Esophagus mucosa (tissue), 1 donor: ENCODE results near the gene RPL13. TPM values are rescaled to one million over a fixed set of nuclear protein-coding genes. Genes with fewer than 3 reads are reported as not detected.
"Not testable (repeated sequence)": the region's sequence is repeated elsewhere in the genome, so short reads cannot be mapped to it uniquely, and the experiment has no call there.

Experiments
- ATAC-seq: fragments of 200-7000 bp; cut with Tn5 transposase; one replicate; pipeline ENCODE4 v1.9.1; 2020
- total RNA-seq: library from RNA; stranded (reverse); gene quantifications from one replicate; pipeline ENCODE4 v1.2.4, GENCODE V29; 2023
- donor health status: DM: yes; HTN: yes; CAD: no.

The RPL13 gene
- total RNA-seq, 1 donor from 2014 or later, result 2,146 TPM

DNA sequence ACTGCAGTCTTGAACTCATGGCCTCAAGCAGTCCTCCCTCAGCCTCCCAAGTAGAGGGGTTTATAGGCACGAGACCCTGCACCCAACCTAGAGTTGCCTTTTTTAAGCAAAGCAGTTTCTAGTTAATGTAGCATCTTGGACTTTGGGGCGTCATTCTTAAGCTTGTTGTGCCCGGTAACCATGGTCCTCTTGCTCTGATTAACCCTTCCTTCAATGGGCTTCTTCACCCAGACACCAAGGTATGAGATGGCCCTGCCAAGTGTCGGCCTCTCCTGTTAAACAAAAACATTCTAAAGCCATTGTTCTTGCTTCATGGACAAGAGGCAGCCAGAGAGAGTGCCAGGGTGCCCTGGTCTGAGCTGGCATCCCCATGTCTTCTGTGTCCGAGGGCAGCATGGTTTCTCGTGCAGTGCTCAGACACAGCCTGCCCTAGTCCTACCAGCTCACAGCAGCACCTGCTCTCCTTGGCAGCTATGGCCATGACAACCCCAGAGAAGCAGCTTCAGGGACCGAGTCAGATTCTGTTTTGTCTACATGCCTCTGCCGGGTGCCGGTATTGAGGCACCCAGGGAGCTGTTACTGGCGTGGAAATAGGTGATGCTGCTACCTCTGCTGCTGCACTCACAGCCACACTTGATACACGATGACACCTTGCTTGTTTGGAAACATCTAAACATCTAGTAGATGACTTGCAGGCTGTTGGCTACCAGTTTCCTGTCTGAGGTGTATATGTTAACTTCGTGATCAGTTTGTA lies 3.3 kb downstream of the RPL13 start:
- ATAC-seq, result no peak

DNA sequence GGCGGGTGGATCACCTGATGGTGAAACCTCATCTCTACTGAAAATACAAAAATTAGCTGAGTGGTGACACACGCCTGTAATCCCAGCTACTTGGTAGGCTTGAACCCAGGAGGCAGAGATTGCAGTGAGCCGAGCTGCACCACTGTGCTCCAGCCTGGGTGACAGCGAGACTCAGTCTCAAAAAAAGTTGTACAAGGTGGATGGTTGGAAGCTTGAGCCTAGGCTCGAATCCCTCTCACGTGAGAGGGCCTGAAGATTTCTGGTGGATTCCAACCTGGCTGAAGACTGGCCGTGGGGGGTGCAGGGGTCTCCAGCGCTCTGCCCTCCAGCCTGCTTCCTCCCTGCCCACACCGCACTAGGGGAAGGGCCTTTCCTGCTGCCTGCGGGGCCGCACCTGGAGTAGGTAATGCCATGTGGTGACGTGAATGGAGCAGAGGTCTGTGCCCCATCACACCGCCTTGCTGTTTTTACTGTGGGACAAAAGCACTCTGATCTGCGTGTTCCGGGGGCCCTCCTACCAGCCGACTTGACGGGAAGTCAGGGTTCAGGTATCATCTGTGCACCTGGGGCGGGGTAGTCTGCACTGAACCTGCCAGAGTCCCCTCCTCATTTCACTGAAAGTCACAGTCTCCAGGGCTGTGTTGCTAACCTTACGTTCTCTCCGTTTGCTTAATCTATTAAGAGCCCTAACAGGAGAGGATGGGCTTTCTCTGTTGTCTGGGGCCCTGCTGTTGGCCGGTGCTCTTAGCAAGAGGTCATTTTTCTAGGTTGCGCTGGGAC lies 4.2 kb downstream of the RPL13 start:
- ATAC-seq, result no peak

DNA sequence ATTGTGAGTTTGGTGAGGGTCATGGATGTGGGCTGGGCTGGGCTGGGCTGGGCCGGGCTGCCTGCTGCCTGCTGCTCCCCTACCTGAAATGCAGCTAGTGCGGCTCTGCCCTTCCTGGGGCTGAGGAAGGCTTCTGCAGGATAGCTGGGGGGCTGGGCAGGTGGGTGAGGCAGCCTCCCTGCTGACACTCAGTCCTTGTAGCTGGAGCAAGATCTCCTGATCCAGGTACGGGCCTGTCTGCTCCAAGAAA lies 4.7 kb downstream of the RPL13 start:
- ATAC-seq, result peak; percentile 32

DNA sequence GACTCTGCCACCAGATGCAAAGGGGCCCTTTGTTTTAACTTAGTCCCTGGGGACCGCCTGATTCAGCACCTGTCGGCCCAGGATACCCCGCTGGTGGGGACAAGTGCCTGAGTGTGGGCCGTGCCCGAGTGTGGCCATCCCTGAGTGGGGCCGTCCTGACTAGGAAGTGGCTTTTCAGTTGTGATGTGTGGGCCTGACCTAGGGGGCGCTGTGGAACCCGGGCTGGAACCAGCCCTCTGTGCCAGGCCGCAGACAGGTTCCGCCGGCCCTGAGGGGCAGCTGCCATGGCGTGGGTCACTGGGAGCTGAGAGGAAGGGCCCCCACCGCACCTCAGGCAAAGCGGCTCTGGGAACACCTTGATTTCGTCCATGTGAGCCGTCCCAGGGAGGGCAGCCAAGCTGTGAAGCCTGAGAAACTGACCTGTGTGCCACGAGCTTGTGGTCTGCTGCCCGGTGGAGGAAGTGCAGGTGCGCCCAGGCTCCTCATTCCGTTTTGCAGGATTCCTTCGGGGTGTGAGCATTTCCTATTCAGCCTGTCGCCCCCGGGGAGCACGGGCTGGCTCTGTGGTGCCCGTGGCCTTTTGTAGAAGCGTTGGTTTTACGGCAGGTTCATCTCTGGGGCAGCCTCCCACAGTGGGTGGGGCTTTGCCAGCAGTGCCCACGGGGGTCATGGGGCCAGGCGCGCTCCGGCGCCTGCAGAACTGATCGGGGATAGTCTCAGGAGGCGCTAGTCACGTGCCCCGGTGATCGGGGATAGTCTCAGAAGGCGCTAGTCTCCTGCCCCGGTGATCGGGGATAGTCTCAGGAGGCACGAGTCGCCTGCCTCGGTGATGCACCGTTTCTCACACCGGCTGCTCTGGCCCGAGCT lies 5.3 kb downstream of the RPL13 start:
- ATAC-seq, result peak; percentile 35

DNA sequence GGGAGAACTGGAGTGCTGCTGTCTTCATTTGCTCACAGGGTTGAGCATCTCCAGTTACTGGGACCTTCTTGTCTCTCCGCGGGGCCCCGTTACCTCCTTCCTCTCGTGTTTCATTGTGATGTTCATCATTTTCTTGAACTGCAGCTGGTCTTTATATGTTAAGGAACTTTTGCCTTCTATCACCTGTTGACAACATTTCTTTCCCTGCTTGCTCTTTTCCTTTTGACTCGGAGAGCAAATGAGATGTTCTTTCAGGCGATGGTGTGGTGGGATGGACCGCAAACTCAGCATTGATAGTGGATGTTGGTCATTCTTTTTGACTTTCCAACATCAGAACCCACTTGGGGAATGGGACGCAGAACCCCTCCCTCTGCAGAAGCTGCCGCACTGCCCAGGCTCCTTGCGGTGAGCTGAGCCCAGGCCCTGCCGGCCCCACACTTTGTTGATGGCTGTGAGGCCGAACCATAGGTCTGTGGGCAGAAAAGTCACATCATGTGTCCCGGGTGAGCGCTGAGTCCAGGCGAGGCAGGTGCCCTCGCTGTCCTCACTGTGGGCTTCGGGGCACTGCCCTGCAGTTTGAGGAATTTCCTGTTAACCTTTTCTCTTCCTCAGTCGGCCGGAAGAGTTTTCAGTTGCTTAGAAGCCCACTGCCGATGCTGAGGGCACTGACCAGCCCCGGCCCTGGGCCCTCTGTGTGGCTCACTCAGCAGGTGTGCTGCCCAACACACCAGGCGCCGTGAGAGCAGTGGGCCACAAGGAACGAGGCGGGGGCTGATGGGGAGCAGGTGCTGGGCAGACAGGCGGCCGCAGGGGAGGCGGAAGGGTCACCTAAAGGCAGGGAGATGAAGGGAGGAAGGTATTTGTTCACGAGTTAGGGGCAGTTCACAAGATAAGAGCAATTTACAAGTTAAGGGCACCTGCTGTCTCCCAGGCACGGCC lies 7.4 kb downstream of the RPL13 start:
- no peak for ATAC-seq

DNA sequence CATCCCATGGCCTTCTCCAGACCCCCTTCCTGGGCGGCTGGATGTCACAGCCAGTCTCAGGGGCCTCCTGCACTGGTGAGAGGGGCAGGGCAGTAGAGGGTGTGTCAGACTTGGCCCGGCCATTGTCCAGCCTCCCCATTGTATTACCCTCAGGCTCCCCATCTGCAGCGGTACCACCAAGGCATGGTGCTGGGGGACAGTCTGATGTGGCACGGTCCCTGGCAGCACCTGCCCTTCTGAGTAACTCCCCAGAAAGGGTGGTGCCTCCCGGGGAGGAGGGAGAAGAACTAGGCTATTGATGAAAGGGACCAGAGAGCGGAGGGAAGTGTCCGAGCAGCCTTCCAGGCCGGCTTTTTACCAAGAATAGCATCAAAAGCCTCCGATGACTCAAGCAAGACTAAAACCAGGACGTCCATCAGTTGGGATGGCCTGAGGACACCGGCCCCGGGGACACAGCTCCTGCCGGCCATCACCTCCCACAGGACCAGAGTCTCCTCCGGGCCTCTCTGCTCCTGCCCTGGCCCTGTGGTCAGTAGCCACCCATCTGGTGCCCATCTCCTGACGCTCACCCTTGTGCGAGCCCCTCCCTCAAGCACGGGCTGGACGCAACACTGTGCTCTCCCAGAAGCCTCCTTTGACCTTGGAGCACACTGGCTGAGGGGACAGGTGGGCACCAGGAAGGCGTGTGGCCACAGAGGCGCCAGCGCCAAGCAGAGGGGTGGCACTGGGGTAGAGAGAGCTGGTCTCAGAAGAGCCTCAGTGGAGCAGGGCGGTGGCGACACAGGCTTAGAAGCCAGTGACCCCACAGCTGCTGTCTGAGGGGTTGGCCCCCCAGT lies 9.2 kb downstream of the RPL13 start:
- ATAC-seq, result no peak

DNA sequence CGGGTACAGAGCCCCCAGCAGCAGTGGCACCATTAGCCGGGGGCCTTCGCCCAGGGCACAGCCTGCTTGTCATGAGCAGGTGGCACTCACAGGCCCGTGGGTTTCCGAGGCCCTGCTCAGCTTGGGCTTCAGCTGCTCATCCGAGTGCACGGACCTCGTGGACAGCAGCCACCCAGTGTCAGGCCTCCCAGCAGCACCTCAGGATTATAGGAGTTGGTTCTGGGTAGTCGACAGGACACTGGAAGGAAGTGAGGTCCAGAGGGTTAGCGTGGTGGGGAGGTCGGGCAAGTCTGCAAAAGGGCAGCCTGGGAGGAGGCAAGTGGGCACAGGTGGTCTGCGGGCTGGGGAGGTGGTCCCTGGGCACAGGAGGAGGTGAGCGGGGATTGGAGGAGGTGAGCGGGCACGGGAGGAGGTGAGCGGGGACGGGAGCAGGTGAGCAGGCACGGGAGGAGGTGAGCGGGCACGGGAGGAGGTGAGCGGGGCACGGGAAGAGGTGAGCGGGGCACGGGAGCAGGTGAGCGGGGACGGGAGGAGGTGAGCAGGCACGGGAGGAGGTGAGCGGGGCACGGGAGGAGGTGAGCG lies 10.0 kb downstream of the RPL13 start:
- no peak for ATAC-seq

DNA sequence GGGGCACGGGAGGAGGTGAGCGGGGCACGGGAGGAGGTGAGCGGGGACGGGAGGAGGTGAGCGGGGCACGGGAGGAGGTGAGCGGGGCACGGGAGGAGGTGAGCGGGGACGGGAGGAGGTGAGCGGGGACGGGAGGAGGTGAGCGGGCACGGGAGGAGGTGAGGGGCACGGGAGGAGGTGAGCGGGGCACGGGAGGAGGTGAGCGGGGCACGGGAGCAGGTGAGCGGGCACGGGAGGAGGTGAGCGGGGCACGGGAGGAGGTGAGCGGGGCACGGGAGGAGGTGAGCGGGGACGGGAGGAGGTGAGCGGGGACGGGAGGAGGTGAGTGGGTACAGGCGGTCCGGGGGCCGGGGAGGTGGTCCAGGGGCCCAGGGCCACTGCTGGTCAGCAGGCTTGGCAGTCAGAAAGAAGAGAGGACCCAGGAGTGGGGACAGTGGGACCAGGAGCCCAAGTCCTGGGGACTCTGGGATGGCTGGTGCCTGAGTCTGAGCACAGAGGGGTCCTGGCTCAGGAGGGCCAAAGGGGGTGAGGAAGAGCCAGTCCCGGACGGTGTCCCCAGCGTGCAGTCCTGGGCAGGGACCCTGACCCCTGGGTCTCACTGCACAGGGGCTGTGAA lies 10.6 kb downstream of the RPL13 start:
- not testable (repeated sequence) for ATAC-seq

DNA sequence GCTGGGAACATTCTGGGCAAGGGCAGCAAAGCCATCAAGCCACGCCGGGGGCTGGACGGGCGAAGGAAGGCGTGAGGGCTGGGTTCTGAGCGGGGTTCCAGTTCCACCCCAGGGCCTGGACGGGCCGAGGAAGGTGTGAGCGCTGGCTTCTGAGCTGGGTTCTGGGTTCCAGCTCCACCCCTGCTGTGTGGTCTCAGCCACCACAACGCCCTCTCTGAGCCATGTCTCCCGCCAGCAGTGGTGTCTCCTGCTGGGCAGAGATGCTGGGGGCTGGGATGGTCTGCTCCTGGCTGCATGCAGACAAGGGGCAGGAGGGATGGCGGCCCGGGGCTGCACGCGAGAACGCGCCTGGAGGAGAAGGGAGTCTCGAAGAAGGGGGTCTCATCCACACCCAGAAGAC lies 11.2 kb downstream of the RPL13 start:
- ATAC-seq, result no peak

DNA sequence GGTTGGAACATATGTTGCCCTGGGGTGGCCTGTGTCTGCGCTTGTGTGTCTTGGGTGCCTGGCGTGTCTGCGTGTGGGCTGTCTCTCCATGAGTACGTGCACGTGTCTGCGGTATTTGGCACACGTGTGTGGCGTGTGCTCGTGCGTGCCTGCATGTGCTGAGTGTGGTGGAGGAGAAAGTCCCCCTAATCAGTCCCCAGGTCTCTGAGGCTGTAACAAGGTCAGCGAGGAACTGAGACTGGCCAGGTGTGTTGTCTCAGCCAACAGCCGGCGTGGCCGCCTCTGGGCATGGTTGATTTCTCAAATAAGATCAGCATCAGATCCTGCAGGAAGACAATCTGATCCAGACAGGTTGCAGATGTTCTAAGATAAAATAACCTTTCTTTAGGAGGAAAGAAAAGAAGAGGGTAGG lies 11.6 kb downstream of the RPL13 start:
- no peak for ATAC-seq

DNA sequence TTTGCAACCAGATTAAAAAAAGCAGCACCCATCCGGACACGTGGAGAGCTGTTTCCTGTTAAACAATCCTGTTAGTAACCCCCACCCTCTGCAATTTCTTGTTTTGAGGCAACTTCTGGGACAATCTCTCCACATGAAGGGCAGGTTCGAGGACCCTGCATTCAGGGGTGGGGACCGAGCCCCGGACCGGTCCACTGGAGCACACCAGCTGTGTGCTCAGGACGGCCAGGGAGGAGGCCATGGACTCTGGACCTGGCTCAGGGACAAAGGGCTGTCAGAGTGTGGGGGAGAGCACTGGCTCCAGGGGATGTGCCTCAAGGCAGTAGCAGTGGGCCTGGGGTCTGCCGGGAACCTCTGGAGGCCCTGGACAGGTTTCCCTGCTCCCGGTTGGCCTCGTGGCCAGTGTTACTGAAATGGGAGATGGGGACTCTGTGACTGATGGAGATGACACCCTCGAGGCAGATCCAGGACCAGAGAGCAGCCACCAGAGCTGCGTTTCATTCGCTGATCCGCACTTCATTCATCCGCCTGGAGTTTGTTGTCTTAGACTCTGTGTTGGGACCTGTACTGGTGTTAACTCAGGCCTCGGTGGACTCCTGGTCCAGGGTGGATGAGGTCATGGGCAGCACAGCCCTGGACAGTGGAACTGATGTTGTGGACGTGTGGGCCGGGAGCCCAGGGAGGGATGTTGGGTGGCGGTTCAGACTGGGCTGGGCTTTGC lies 12.2 kb downstream of the RPL13 start:
- no peak for ATAC-seq

DNA sequence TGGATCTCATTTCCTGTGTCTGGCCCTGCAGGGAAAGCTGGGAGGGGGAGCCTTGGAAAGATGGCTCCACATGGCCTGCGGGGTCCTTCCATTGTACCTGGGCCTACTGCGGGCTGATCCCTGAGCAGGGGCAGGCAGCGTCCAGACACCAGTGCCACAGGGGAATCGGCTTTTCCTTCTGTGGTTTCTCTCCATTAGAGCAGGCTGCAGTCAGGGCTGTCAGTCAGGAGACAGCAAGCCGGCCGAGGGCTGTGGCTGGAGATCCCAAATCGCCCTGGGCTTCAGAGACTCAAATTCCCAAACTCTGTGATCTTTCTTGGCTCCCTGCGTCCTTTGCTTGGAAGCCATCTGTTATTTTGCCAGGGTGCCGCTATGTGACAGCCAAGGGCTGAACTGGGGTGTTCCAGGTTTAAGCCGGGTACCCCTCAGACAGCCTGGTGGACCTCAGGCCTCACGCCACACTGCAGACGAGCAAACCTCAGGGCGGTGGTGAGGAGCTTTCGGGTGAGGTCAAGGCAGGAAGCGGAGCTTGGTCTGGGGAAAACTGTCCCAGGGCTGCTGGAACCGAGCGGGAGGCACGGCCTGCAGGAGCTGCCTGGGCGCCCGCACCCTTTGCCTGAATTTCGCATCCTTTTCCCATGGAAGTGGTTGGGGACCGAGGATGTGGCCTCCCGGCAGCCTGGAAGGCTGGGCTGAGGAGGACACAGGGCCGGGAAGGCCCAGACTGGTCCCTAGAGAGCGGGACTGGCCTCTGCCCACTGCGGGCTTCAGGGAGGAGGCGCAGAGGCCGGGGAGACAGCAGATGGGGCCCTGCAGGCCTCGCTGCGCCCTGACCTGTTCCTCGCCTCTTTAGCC lies 13.6 kb downstream of the RPL13 start:
- no peak for ATAC-seq

DNA sequence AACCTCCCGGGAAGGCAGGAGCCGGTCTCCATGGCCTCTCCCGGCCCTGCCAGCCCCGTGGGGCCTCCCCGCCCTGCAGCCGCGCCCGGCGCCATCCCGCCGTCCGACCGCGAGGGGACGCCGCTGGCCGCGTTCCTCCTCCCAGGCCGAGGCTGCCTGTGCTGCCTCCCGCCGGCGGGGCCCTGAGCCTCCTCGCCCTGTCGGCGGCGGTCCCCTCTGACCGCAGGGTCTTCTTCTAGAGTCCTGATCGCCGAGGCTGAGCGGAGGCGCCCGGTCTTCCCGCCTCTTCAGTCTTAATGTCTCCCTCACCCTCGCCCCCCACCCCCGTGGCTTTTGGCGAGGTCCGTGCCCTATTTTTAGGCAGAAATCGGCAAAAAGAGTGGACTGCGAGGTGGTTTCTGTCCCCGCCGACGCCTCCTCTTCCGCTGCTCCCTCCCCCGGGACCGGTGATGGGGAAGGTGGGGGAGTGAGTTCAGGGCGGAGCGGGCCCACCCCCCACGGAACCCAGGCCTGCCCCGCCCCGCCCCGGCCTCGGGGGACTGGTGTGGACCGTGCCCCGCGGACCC lies 14.3 kb downstream of the RPL13 start:
- ATAC-seq, result peak; percentile 73

DNA sequence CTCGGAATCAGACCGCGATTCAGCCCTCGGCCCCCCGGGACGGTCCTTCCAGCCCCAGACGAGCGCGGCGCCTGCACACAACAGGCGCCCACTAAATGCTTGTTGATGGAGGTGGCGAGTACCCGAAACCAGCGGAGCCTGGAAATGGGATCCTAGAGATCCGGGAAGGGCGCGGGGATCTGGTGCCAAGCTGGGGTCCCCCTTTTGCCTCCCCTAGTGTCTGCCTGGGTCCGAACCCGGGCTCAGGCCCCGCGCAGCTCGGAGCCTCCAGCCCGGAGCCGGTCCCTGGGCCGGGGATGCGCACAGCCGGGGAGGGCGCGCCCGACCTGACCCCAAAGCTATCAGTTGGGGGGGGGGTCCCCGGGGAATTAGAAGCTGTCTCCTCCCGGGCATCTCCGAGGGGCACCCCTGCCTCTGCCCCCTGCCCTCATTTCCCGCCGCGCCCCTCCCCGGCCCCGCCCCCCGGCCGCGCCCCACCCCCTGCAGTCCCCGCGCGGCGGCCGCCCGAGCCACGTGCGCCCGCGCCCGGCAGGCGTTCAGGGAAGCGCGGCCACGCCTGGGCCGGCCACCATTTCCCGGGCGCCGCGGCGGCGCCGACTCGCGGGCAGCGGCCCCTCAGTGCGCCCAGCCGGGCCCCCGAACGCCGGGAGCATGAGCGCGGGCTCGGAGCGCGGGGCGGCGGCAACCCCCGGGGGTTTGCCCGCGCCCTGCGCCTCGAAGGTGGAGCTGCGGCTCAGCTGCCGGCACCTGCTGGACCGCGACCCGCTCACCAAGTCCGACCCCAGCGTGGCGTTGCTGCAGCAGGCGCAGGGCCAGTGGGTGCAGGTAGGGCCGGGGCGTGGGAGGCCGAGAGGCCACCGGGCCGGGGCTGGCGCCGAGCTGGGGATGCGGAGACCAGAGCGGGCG lies 15.0 kb downstream of the RPL13 start, which contains the start of gene CPNE7:
Gene CPNE7, plus strand, starts transcription at position 512 of the 906 bp plus-strand sequence. Its CDS starts 140 bp downstream, at position 652.
- ATAC-seq, result peak; percentile 19

DNA sequence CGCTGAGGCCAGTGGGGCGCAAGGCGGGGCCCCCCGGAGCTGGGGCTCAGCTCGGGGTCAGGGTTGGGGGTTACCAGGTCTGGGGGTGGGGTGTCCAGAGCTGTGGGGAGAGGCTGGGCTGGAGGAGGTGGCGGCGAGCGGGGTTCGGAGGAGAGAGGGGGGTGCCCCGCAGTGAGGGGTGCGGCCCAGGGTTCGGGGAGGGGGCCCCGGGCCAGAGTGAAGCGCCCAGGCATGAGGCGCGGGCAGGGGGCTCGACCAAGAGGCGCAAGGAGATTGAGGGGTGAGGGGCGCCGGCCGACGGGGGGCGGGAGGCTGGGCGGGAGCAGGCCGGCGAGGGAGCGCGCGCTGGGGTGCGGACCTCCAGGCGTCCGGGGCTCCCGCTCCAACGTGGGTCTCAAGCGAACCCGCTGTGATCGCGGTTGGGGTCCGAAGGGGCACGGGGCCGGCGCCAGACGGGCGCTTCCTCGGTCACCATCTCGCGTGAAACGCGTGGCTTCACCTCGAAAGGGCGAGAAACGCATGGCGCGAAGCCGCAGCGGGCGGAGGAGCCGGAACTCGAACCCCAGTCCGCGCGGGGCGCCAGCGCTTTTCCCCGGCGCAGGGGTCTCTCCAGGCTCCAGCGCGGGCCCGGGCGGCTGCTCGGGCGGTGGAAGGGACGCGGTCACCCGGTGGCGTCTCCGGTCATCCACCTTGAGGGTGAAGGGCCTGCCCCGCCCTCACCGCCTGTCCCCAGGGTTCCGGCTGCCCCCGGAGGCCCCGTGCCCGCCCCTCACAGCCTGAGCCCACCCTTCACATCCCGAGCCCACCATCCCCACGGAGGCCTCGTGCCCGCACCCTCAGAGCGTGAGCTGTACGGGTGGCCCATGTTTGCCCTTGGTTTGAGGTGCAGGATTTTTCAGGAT lies 15.9 kb downstream of the RPL13 start:
- ATAC-seq, result no peak
